ENCODE measurements around the gene XPC.
A peak's percentile ranks its signal among the peaks of the same experiment; 100 is the strongest.
"Not testable (repeated sequence)": the region's sequence is repeated elsewhere in the genome, so short reads cannot be mapped to it uniquely, and the experiment has no call there.

The XPC gene

DNA sequence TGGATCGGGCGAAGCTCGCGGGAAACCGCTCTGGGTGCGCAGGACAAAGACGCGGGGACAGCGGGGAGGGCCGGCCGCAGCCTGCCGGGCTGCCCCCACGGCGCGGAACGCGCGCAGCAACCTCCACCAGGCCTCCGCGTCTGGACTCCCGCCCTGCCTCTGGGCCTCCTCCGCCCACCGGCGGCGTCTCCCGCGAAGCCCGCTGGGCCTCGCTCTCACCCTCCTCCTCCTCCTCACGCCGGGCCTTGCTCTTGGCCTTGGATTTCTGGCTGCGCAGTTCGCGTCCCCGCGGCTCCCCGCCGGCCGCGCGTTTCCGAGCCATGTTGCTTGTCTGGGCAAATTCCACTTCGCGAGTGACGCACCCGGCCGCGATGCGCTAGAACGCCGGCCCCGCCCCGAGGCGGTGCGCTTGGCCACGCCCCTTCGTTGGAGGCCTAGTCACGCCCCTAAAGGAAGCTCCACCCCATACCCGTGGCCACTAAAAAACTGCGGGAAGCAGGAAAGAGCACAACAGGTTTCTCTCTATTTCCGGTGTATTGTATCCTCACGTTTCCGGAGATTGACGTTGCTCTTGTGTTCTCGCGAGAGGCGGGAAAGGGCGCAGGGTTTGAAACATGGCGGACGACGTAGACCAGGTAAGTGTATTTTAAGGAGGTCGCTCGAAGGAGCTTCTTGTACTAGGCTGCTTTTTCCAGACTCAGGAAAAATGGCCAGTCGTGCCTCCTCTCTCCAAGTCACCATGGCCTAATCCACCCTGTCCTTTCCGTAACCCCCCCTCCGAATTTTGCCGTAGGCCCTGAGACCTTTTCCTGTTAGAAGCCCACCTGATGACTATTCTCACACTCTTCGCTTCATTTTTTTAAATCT lies at the start of gene XPC, which contains the start of gene LSM3:
TSS of gene XPC (minus strand) at position 355 of the 867 bp plus-strand sequence. CDS start at position 322, 33 bp downstream.
TSS of gene LSM3 (plus strand) at position 571 of the 867 bp plus-strand sequence. CDS start at position 615, 44 bp downstream.
- DNase-seq = peak; percentile 96

DNA sequence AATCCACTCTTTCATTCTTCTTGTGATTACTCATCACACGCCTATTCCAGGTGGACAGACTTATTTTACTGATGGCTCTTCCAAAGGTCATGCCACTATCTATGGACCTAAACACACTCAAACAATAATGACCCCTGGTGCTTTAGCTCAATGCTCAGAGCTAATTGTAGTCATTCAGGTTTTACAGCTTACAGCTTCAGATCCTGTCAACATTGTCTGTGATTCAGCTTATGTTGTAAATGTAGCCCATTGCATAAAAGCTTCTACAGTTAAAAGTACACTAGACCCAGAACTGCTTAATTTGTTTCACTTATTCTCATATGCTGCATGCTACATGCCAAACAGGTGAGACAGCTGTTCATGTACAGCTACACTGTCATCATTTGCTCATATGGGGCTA lies 49.5 kb upstream of the XPC start:
- no peak for DNase-seq

DNA sequence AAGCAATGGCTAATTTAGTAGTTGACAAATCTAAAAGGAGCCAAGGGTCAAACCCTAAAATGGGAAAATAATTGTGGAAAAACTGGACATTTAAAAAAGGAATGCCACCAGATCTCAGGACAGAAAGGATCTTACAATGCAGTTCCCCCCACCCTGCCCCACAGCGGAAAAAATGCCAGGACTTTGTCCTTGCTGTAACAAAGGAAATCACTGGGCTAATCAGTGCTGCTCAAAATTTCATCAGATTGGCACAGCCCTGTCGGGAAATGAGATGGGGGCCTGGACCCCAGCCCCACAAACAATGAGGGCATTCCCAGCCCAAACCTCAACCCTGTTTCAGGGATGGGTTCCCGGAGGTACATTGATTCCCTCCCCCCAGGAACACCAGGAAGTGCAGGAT lies 48.0 kb upstream of the XPC start:
- DNase-seq = not testable (repeated sequence)

DNA sequence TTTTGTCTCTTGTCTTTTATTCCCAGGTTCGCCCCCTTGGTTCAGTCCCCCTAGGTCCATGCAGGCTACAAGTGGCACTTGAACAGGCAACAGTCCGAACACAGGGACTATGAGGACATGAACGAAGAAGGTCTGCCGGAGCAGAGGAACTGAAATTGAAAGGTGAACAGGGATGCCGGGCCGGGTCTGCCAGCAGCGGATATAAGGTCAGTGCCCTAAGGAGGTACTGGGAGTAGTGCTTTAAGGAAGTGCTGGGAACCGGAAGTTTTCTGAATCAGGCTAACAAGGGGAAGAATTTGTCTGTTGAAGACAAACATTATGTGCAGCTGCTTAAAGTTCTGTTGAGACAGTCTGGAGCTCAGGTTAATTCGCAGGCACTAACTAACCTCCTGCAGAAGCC lies 47.0 kb upstream of the XPC start:
- no peak for DNase-seq

DNA sequence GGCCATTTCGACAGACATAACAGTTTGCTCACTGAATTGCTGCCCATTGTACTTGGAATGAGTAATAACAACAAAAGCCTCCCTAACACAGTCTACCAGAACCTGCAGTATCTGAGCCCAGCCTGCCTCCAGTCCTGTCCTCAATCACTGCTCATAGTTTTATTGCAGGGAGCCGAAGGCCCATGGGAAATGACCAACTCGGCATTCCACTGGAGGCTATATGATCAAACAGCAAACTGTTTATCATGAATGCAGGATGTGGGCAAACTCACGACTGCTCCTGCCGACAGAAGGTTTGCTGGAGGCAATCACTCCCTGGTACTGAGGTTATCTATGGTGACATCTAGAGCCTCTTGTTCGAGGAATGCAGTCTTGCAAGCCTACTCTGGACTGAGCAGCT lies 46.5 kb upstream of the XPC start:
- DNase-seq = no peak

DNA sequence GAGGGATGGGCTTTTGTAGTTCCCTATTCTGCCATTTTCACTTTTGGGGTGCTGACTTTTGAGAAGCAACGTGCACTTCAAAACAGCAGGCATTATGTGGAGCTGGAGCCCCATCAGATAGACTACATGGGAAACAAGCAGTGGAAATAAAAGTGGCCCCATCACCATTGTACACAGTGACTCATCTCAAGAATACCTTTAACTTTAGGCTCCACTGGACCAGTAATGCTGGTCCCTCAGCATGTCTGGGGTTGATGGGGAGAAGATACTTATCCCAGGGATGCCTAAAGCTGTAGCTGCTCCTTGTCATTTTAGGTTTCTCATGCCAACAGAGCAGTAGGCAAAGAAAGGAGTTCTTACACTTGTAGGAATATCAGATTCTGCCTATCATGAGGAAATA lies 45.2 kb upstream of the XPC start:
- no peak for DNase-seq

DNA sequence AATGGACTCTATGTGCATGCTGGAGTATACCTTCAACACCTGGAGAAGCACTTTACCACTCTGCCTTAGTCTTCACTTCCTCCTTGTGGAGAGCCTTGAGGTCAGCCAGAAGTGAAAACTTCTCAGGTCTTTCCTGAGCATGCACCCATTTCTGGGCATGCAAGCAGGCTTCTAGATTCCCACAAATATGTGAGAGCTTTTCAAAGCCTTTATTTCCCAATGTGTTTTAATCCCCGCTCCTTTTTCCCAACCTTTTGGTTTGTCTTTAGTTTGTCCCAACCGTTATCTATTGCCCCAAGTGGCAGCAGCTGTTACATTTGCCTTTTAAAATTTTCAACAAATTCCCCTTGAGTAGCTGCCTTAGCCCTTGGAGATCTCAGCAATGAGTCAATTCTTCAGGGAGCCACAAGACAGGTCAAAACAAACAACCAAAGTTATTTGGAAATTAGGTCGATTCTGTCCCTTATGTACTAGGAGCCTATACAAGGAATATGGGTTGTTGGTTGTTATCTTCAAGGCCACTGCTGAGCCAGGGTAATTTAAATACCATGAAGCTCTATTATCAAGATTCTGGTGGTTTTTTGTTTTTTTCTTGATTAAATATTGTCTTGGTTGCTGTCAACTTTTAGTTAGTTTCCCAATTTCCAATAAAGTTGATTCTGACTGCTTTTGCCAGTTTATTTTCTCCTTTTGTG lies 44.6 kb upstream of the XPC start:
- no peak for DNase-seq

DNA sequence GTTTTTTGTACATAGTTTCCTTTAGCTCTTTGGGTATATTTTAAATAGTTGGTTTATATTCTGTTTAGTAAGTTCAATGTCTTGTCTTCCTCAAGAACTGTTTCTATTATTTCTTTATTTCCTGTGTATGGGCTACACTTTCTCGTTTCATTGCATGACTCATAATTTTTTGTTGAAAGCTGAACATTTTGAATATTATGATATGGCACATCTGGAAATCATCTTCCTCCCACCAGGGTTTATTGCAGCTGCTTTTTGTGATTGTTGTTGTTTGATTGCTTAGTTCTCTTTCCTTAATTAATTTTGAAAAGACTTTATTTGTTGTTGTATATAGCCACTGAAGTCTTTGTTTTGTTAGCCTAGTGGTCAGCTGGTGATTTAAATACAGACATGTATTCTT lies 44.1 kb upstream of the XPC start:
- no peak for DNase-seq

DNA sequence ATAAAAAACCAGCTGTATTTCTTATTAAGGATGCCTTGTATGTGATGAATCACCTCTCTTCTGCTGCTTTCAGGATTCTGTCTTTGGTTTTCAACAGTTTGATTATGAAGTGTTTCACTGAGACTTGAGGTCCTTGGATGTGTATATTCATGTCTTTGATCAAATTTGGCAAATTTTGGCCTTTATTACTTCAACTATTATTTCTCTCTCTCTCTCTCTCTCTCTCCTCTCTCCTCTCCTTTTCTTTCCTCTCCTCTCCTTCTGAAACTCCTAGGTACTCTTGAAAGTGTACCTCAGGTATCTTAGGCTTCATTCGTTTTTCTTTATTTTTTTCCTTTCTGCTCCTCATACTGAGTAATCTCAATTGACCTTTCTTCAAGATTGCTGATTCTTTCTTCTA lies 43.5 kb upstream of the XPC start:
- DNase-seq = no peak

DNA sequence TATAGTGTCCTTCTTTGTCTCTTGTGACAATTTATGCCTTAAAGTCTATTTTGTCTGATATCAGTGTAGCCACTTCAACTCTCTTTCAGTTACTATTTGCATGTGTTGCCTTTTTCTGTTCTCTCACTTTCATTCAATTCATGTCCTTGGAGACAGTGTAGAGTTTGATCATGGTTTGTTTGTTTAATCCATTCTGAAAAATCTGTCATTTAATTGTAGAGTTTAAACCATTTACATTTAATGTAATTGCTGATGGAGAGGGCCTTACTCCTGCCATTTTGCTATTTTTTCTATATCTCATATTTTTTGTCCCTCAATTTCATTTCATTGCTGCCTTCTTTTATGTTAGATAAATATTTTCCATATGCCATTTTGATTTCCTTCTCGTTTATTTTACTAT lies 42.5 kb upstream of the XPC start:
- no peak for DNase-seq

DNA sequence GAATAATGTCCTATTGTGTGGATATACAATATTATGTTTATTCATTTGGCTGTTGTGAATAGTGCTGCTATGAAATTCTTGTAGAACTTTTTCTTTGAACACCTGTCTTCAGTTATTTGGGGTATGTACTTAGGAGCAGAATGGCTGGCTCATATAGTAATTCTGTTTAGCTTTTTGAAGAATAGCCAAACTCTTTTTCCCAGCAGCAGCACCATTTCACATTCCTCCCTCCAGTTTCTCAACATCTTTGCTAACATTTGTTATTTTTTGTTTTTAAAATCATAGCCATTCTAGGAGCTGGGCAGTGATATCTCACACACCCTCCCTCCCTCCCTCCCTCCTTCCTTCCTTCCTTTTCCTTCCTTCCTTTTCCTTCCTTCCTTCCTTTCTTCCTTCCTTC lies 40.0 kb upstream of the XPC start:
- no peak for DNase-seq

DNA sequence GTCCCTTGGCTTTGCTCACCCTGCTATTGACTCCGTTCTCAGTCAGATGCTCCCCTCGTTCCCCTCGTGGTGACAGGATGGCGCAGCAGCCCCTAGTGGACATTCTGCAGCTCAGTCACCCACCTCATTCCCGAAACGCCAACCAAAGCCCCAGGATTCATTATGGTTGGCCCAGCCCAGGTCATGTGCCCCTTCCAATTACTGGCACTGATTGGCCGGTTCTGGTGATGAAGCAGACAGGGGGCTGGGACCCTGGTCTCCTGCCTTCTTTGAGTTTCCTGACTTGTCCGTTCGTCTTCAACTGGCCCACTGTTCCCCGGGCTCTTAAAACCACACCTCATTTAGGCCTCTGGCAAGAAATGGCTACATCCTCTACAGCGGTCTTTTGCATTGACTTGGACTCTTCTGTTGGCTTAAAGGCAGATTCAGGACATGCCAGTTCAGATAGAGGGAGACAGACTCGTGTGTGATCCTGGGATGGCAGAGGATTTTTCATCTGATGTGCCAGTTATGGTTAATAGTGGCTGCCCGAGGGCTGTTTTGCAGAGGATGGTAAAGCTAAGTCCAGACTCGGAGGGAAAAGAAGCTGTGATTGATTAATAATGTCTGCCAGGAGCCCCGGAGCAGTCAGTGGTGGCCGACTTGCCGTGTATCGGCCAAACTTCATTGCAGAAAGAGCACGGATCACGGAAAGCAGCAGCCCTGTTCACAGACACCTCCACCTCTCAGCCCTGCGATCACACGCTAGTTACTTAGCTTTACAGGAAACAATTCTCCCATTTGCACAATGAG lies 38.1 kb upstream of the XPC start:
- DNase-seq = peak; percentile 46

DNA sequence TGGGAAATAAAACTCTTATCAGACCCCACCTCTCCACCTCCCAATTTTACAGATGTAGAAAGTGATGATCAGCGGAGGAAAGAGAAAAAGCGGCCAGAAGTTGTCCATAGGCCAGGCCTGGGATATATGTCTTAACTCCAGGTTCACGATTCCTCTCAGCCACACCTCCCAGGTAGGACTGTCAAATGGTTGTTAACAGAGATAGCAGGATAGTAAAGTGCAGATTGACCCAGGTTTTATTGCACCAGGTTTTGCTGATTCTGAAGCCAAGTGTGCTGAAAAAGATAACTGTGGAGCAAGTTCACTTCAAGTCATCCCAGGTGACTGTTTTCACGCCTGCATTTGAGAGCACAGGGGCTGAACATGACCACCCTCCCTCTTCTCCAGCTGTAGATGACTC lies 36.4 kb upstream of the XPC start:
- no peak for DNase-seq

DNA sequence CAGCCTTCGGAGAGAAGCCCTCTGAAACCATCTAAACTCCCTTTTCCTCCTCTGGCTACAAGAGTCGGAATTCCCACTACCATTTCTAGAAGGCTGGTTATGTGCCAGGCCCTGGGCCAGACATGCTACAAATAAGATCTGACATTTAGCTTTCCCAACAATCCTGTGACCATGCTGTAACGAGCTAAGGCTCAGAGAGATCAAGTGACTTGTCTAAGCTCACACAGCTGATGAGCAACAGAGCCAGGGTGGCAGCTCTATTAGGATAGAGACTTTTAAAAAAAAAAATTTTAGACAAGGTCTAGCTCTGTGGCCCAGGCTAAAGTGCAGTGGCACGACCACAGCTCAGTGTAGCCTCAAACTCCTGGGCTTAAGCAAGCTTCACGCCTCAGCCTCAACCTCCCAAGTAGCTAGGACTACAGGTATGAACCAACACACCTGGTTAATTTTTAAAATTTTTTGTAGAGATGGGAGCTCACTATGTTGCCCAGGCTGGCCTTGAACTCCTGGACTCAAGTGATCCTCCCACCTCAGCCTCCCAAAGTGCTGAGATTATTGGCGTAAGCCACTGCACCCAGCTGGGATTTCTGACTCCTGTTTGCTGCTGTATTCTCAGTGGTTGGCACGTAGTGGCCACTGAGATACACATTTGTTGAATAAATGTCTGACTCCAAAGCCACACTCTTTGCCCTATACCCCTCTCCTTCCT lies 34.8 kb upstream of the XPC start:
- DNase-seq = no peak

DNA sequence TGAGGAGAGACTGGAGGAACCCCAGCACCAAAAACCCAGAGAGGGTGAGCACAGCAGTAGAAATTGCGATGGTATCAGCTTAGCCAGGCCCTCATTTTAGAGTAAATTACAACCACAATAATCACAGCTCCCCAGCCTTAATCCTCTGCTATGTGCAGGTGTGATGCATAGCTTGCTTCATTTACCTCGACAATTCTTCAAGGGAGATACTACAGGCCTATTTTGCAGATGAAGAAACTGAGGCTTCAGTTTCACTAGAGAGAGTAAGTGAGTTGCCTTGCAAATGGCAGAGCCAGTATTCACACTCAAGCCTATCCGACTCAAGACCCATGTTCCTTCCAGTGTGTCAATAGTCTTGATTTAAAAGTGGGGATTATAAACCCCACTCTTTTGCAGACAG lies 33.6 kb upstream of the XPC start:
- no peak for DNase-seq

DNA sequence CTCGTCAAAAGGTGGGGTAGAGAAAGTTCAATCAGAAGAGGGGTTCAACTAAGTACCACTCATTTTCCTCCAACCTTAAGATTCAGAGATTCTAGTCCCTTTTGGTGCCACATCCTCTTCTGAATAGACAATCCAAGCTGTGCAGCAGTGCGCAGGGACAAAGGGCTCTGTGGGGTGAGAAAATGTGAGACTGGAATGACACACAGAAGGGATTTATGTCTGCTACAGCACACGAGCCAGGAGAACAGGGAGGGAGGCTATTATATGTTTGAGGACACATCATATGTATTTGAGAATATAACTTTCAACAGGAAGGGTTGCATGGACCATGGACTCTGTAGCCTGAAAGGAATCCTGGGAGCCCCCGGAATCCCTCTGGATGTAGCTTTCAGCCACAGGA lies 33.2 kb upstream of the XPC start:
- no peak for DNase-seq

DNA sequence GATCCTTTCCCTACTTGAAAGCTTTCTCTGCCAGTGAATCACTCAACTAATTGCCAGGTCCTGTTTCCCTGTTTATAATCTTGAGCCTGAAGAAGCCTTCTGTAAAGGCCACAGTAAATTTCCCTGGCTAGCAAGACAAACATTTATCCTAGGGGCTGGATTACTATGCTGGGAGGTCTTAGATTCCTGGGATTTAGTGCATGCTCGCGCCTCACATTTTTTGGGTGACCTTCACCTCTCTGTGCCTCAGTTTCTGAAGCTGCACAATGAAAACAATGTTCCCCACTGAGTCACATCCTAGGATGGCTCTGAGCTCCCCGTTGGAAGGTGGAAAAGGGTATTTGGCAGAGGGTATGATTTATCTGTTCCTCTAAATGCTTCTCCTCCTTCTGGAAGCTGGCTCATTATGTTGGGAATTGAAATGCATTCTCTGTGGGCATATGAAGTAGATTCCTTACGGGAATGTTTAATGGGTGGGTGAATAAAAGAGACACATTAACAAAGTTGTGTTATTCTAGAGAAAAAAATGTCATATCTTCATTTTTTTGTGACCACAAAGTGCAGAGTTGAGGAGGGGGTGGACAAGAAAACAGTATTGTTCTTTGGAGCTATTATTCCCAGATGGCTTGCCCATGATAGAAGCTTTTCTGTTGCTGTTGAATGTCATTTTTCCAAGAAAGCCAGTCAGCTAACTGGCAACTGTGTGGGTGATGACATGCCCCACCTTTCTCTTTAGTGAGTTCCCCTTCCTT lies 32.6 kb upstream of the XPC start:
- no peak for DNase-seq

DNA sequence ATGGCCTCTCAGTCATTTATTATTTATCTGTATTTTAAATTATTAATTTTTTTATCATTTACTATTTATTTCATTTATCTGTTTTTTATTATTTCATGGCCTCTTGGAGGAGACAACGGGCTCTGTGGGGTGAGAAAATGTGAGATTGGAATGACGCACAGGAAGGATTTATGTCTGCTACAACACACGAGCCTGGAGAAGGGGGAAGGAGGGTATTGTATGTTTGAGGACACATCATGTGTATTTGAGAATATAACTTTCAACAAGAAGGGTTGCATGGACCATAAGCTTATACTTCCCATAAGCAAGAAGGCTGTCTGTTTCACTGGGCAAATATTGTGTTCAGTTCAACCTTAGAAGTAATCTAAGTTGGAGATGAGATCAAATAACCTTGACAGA lies 31.9 kb upstream of the XPC start:
- no peak for DNase-seq

DNA sequence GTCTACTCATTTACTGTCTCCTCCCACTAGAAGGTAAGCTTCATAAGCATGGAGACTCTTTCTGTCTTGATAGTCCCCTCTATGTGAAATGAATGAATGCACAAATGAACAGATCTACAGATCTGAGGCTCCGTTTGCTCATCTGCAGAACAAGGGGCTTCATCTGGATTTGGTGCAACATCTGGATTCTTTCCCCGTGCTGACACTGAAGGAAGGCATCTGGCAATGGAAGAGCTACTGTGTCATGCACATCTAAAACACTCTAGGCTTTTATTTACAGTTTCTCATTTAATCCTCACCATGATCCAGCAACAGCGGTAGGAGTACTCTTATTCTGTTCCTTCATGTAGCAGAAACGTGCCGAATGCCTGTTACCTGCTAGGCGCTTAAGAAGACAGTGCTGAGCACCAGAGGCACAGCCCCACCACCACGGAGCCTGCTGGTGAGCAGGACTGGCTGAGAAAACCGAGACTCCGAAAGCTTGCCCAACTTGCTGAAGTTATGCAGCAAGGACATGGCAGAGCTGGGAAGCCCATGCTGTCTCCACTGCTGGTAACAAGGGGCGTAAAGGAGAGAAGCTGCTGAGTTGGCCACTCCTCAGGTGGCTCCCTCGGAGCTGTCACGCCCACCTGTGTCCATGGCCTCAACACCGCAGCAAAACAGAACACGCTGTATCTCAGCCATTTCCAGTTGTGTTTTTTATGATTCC lies 31.3 kb upstream of the XPC start:
- DNase-seq = no peak

DNA sequence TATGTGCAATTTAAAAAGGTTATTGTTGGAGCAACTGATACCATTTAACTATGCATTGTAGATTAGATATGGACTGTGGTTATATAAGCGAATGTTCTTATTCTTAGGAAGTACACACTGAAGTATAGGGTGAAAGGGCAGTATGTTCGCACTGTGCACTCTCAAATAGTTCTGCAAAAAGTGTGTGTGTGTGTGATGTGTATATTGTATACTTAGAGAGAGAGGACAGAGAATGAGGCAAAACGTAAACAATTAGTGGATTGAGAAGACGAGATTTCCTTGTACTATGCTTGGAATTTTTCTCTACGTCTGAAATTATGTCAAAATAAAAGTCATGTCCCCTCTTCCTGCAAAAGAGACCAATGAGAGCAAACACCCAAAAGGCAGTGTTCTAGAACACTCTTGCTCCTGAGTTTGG lies 30.6 kb upstream of the XPC start:
- DNase-seq = no peak

DNA sequence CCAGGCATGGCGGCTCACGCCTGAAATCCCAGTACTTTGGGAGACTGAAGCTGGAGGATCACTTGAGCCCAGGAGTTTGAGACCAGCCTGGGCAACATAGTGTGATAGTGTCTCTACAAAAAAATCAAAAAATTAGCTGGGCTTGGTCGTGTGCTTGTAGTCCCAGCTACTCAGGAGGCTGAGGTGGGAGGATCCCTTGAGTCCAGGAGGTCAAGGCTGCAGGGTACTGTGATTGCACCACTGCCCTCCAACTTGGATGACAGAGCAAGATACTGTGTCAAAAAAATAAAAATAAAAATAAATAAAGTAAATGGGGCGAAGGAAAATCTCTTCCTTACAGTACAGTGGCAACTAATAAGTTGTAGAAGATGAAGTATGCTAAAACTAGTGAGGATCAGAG lies 29.8 kb upstream of the XPC start:
- DNase-seq = no peak

Measured in stimulated activated CD4-positive, alpha-beta T cell treated with anti-CD3 and anti-CD28 coated beads, Interleukin-1b, Interleukin-23, amount 100 ng/mL, for 48 hours (primary cell).